Lower lobe of right lung (tissue), 2 donors: ENCODE measurements around the gene KLHDC8A. TPM values are rescaled to one million over a fixed set of nuclear protein-coding genes. Genes with fewer than 3 reads are reported as not detected.

ENCODE experiments used
- ATAC-seq, 2 donors: fragments of 200-7000 bp; cut with Tn5 transposase; one replicate each; pipeline ENCODE4 v1.9.1; 2020 to 2022; ENCODE audit warnings: mild to moderate bottlenecking in 2 of 2, moderate library complexity in 2 of 2
- DNase-seq: peaks from one replicate; pipeline ENCODE4 v3.0.0-alpha.2; 2020
- H3K27ac ChIP-seq: fragments of 200-600 bp; one replicate; pipeline ENCODE4 v1.8.0; 2022
- H3K27me3 ChIP-seq: fragments of 200-600 bp; one replicate; pipeline ENCODE4 v1.8.0; 2022; ENCODE audit warnings: low read depth
- H3K36me3 ChIP-seq: fragments of 200-600 bp; one replicate; pipeline ENCODE4 v1.8.0; 2022; ENCODE audit warnings: mild to moderate bottlenecking
- H3K4me1 ChIP-seq: fragments of 200-600 bp; one replicate; pipeline ENCODE4 v1.8.0; 2022
- H3K4me3 ChIP-seq: fragments of 200-600 bp; one replicate; pipeline ENCODE4 v1.8.0; 2022; ENCODE audit warnings: mild to moderate bottlenecking
- H3K9me3 ChIP-seq: fragments of 200-600 bp; one replicate; pipeline ENCODE4 v1.8.0; 2022
- CTCF ChIP-seq: fragments of 200-600 bp; IDR thresholded peaks from one replicate; pipeline ENCODE4 v1.8.0; 2022; ENCODE audit warnings: antibody characterized with exemption, mild to moderate bottlenecking
- intact Hi-C: fragments of 100-400 bp; cut with DNase I; formaldehyde crosslinking; loops from one replicate; pipeline ENCODE4 v1.11.0; 2022
- total RNA-seq: library from RNA; stranded (reverse); fragmentation: NEBNext Ultra II Directional; extraction: Animal tissue kit (Norgen Biotek cat#: 25700); gene quantifications from one replicate; pipeline ENCODE4 v1.2.1, GENCODE V29; 2021
- donor health status: DM: no; HTN: yes; CAD: no; lungs with severe emphysema.

Gene KLHDC8A
- total RNA-seq, 1 donor from 2014 or later = 0.97 TPM

GRCh38 chr1:205316161-205316566 is 40.6 kb downstream of the KLHDC8A start:
- peaks cover 87% of the 10 kb centered on the region for H3K4me1 ChIP-seq
- no peak for TF ChIP-seq CTCF
- no peak overlapping the region for H3K4me3 ChIP-seq
- no peaks in the 10 kb centered on the region for H3K27me3 ChIP-seq
- H3K36me3 ChIP-seq = peaks cover 5% of the 10 kb centered on the region
- intact Hi-C loops = no loop called here
- peak overlapping the region; percentile 87 for H3K27ac ChIP-seq
- no peaks in the 10 kb centered on the region for H3K9me3 ChIP-seq
- DNase-seq = no peak
- ATAC-seq = no peak

DNA sequence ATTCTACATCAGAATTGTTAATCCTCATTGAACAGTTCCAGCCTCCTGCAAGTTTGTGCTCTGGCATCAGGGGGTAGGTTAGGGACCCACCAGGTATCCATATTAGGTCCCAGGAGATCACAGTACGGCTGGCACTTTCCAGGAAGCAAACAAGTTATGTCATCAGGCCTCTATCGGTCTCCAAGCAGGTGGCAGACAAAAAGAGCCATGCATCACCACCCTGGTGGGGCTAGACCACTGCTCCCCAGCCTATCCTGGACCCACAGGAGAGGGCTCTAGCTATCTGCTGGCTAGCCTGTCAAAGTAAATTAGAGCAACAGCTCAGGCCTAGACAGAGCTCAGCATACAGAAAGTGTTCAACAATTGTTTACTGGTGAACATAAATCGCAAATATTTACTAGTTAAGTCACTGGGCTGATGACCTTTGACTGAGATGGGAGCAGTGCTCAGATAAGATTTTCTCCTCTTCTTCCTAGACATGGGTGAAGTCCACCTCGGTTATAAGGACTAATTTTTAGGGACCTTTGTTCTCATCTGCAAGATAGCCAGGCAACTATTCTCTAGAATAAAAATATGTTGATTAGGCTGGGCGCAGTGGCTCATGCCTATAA is 41.6 kb downstream of the KLHDC8A start:
- DNase-seq = no peak
- intact Hi-C loops = no loop called here
- peaks cover 77% of the 10 kb centered on the region for H3K4me1 ChIP-seq
- H3K27me3 ChIP-seq = no peaks in the 10 kb centered on the region
- H3K9me3 ChIP-seq = no peaks in the 10 kb centered on the region
- H3K27ac ChIP-seq = peak overlapping the region; percentile 87
- H3K4me3 ChIP-seq = no peak overlapping the region
- peaks cover 15% of the 10 kb centered on the region for H3K36me3 ChIP-seq
- no peak for TF ChIP-seq CTCF
- no peak for ATAC-seq

DNA sequence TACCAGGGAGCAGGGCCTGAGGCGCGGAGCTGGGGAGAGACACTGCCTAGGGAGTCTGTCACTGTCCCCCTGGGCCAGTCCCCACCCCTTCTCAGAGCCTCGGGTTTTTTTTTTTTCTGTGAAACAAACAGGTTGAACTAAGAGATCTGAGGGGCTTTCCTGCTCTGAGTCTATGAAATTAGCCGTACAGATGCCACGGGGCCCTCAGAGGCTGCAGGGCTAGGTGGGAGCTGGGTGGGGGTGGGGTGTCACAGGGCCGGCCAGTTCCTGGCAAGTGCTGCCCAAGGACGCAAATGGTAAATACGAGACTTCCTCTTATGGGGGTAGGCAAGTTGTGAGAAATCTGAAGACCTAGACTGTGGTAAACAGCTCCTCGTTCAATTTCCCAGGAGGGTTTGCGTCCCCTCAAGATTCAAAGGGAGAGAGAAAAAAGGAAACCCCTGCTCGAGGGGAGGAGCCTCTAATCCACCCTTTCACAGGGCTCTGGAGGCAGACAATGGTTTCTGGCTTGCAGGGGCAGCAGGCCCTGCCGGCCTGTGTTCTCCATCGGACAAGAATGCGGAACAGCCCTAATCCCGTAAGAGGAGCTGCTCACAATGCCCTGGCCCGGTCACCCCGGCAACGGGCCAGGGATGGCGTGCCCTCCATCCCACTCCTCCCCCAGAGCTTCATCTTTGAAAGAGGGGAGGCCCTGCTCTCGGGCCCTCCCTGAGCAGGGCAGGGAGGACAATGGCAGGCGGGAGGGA is 43.0 kb downstream of the KLHDC8A start:
- H3K4me1 ChIP-seq = peaks cover 65% of the 10 kb centered on the region
- H3K27ac ChIP-seq = peak overlapping the region; percentile 87
- ATAC-seq (peak; percentile 63 to 76), DNase-seq (peak; percentile 80)
- no peaks in the 10 kb centered on the region for H3K27me3 ChIP-seq
- peak overlapping the region; percentile 35 for H3K4me3 ChIP-seq
- no peak for TF ChIP-seq CTCF
- no peaks in the 10 kb centered on the region for H3K9me3 ChIP-seq
- intact Hi-C loops = no loop called here
- H3K36me3 ChIP-seq = peaks cover 28% of the 10 kb centered on the region

- Histone ChIP-seq H3K9me3 (no peaks in the 10 kb centered on the region), H3K36me3 (peaks cover 35% of the 10 kb centered on the region), H3K4me3 (peak overlapping the region; percentile 35), H3K27me3 (no peaks in the 10 kb centered on the region), H3K27ac (peak overlapping the region; percentile 87), H3K4me1 (peaks cover 58% of the 10 kb centered on the region)
- no peak for DNase-seq
- no peak for ATAC-seq
- intact Hi-C loops = no loop called here
- no peak for TF ChIP-seq CTCF
These were observed 43.7 kb downstream of the KLHDC8A start for GRCh38 chr1:205312866-205313562.

DNA sequence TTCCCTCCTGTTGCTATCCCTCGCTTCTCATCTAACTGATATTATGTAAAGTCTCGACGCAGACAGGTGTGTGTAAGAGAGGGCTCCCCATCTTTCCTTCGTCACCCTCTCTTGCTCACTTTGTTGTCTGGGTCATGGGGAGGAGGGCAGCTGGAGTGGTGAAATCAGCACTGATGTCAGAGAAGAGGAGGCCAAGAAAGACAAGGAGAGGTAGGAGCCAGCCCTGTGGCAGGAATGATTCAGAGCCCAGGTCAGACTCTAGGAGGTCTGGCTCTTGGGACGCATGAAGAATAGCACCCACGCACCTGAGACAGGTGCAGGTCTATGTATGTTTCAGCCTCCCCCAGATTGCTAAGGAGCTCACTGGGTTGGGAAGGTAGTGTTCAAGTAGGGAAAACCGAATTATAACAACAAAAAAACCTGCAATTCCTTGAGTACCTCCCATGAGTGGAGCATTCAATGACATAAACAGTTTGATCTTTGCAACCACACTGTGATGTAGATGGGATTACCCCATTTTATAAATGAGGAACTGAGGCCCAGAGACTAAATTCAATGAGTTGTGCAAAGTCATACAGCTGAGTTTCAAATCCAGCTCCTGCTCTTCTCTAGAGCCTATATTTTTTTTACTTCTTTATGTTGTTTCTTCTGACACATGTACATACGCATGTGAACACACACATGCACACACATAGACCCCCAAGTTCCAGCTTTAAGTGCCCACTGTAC is 45.6 kb downstream of the KLHDC8A start:
- H3K27ac ChIP-seq = peak overlapping the region; percentile 27
- no peak for ATAC-seq
- TF ChIP-seq CTCF = no peak
- peaks cover 54% of the 10 kb centered on the region for H3K36me3 ChIP-seq
- H3K4me3 ChIP-seq = no peak overlapping the region
- intact Hi-C loops = no loop called here
- no peak for DNase-seq
- H3K27me3 ChIP-seq = no peaks in the 10 kb centered on the region
- peaks cover 39% of the 10 kb centered on the region for H3K4me1 ChIP-seq
- H3K9me3 ChIP-seq = no peaks in the 10 kb centered on the region
